Right lobe of liver (tissue), 6 donors: ENCODE results near the gene RBKS. TPM values are rescaled to one million over a fixed set of nuclear protein-coding genes. Genes with fewer than 3 reads are reported as not detected.

Source experiments
- ATAC-seq, 4 donors: fragments of 200-7000 bp; cut with Tn5 transposase; one replicate each; pipeline ENCODE4 v1.9.1; 2020; ENCODE audit warnings: mild to moderate bottlenecking in 4 of 4, moderate library complexity in 4 of 4
- DNase-seq, 3 donors: peaks; one replicate each; pipeline ENCODE4 v3.0.0-alpha.2; 2020
- H3K27ac ChIP-seq, 3 donors: fragments of 200-600 bp; one replicate each; pipeline ENCODE4 v1.8.0; 2022
- H3K27me3 ChIP-seq, 2 donors: fragments of 200-600 bp; one replicate each; pipeline ENCODE4 v1.8.0; 2022
- H3K36me3 ChIP-seq, 4 donors: fragments of 200-600 bp; sonication (generic) in 1 of 4; one replicate each; pipeline versions ENCODE4 v1.5.1 to v1.8.0; 2017 to 2022; ENCODE audit warnings: control low read depth in 1 of 4
- H3K4me1 ChIP-seq, 4 donors: fragments of 200-600 bp; sonication (generic) in 1 of 4; one replicate each; pipeline versions ENCODE4 v1.5.1 to v1.8.0; 2017 to 2022; ENCODE audit warnings: control low read depth in 1 of 4
- H3K4me3 ChIP-seq, 3 donors: fragments of 200-600 bp; one replicate each; pipeline ENCODE4 v1.8.0; 2022
- H3K9me3 ChIP-seq, 4 donors: fragments of 200-600 bp; sonication (generic) in 1 of 4; one replicate each; pipeline versions ENCODE4 v1.5.1 to v1.8.0; 2017 to 2022; ENCODE audit warnings: control low read depth in 1 of 4
- POLR2A ChIP-seq: fragments of 450-650 bp; IDR thresholded peaks from one replicate; pipeline ENCODE4 v1.6.1; 2017; ENCODE audit warnings: antibody characterized with exemption, mild to moderate bottlenecking
- WGBS: methylation state at CpG from one replicate; pipeline ENCODE4 v1.1.6; 2018; ENCODE audit warnings: low coverage, low lambda C conversion rate; ENCODE audit not compliant: insufficient coverage; ENCODE audit errors: missing lambda C conversion rate; 5-methylcytosine and 5-hydroxymethylcytosine counted together
- intact Hi-C, 2 donors: fragments of 100-400 bp; cut with DNase I; formaldehyde crosslinking; loops; one replicate each; pipeline versions ENCODE4 v1.11.2 to v1.14.1; 2022
- total RNA-seq, 6 experiments: library from RNA; depleted of rRNA in 2 of 6; stranded (reverse); fragments of >200 nt in 2 of 6; fragmentation: NEBNext Ultra II Directional in 3 of 6; extraction: Animal tissue kit (Norgen Biotek cat#: 25700) in 3 of 6; gene quantifications; one replicate each; pipeline versions ENCODE4 v1.1.0 to v1.2.4, GENCODE V29; 2016 to 2023
- TF ChIP-seq, protein P1 (sequence below), 4 donors: fragments of 200-600 bp in 3 of 4; fragments of 450-650 bp in 1 of 4; IDR thresholded peaks; one replicate each; pipeline versions ENCODE4 v1.5.1 to v1.8.0; 2016 to 2022; ENCODE audit warnings: antibody characterized with exemption in 4 of 4, mild to moderate bottlenecking in 2 of 4
- donor health status: DM: no; HTN: yes; CAD: no.
- donor health status: DM: no; HTN: no; CAD: no.
- donor health status: DM: no; HTN: no; CAD: no.
- donor health status: DM: no; HTN: yes; CAD: no.
- donor health status: DM: no; HTN: yes; CAD: no.

The RBKS gene
- total RNA-seq, 6 experiments from 2014 or later: 13.5 to 18.6 (median 16.0) TPM

DNA sequence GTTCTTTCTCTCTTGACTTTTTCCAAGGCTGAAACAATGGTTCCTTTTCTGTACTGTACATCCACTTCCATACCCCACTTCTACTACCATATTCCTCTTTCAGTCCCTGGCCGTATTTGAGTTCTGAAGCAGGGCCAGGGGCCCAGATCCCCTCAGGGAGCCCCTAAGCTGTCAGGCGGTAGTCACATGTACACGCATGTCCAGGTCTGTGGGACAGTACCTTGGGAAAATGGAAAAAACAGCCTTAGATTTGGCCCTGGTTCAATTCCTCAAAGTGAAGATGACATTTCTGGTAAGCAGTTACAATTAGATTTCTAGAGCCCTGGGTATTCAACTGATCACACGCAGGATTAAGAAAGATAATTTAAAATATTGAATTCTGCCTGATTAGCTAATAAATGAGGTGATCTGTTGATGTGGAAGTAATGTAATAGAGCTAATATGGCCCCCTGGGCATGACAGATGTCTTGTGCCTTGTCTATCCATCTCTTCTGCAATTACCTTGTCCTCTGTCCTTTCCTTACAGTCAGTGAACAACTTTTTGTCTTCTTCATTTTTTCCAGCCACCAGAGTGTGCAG is 74.2 kb downstream of the RBKS start:
- no peaks in the 10 kb centered on the region for H3K4me1 ChIP-seq
- no peaks in the 10 kb centered on the region for H3K9me3 ChIP-seq
- 84% methylated on average over 4 of the region's 4 CpGs for WGBS
- no peak overlapping the region for H3K27ac ChIP-seq
- intact Hi-C loops: no loop called here
- TF ChIP-seq, protein P1, sequence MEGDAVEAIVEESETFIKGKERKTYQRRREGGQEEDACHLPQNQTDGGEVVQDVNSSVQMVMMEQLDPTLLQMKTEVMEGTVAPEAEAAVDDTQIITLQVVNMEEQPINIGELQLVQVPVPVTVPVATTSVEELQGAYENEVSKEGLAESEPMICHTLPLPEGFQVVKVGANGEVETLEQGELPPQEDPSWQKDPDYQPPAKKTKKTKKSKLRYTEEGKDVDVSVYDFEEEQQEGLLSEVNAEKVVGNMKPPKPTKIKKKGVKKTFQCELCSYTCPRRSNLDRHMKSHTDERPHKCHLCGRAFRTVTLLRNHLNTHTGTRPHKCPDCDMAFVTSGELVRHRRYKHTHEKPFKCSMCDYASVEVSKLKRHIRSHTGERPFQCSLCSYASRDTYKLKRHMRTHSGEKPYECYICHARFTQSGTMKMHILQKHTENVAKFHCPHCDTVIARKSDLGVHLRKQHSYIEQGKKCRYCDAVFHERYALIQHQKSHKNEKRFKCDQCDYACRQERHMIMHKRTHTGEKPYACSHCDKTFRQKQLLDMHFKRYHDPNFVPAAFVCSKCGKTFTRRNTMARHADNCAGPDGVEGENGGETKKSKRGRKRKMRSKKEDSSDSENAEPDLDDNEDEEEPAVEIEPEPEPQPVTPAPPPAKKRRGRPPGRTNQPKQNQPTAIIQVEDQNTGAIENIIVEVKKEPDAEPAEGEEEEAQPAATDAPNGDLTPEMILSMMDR (IDR thresholded peaks at IDR 0.05): no peak
- no peak for TF ChIP-seq POLR2A
- ATAC-seq (no peak), DNase-seq (no peak)
- no peaks in the 10 kb centered on the region for H3K36me3 ChIP-seq
- no peak overlapping the region for H3K4me3 ChIP-seq
- no peaks in the 10 kb centered on the region for H3K27me3 ChIP-seq

DNA sequence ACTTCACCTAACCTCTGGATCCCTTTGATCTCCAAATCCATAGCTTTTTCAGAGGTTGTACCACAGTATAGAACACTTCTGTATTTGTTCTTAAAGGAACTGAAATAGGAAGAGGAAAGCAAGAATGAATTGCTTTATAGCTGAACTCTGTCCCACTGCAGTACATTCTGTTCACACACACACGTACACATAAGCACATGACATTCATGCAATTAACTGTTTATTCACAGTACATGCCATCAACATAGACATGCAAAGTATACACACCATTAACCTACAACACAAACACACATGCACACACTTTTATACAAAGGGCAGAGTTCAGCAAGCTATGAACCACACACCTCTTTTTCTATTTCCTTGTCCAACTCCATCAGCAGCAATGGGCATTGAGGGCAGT is 75.4 kb downstream of the RBKS start:
- DNase-seq: no peak
- Histone ChIP-seq H3K9me3 (no peaks in the 10 kb centered on the region), H3K4me3 (no peak overlapping the region), H3K27ac (no peak overlapping the region), H3K4me1 (no peaks in the 10 kb centered on the region), H3K36me3 (no peaks in the 10 kb centered on the region), H3K27me3 (no peaks in the 10 kb centered on the region)
- WGBS: 50% methylated on average over 1 of the region's 1 CpG
- TF ChIP-seq, protein P1 (IDR thresholded peaks at IDR 0.05): no peak
- no peak for TF ChIP-seq POLR2A
- intact Hi-C loops: no loop called here
- no peak for ATAC-seq

DNA sequence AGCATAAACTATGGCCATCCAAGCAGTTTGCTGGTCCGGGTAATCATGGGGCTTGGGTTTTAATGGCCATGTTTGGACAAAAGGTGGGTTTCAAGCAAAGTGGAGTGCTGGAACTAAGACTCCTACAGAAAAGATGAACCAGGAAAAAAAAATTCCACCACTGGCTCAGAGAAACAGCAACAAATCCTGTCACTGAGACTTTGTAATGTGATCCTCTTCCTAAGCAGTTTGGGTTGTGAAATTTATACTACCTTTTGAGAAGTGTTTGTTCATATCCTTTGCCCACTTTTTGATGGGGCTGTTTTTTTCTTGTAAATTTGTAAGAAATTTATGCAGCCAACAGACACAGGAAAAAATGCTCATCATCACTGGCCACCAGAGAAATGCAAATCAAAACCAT is 78.4 kb downstream of the RBKS start:
- 100% methylated on average over 1 of the region's 1 CpG for WGBS
- intact Hi-C loops: no loop called here

DNA sequence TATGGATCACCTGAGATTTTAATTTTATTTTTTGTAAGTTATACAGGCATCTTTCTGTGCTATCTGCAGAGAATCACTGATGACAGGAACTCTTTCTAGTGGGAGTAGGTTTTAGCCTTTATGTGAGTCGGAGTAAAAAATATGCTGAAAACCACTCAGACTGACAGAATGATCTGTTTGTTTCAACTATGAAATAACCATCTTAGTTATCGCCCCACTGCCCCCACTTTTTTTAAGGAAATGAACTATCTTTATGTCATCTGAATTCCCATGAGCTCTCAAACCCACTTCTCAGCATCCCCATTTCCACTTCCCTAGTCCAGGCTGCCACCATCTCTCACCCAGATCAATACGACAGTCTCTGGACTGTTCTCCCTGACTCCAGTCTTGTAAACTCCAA is 79.7 kb downstream of the RBKS start:
- H3K4me3 ChIP-seq: no peak overlapping the region
- H3K9me3 ChIP-seq: no peaks in the 10 kb centered on the region
- no peak for ATAC-seq
- H3K4me1 ChIP-seq: no peaks in the 10 kb centered on the region
- no peaks in the 10 kb centered on the region for H3K27me3 ChIP-seq
- 85% methylated on average over 3 of the region's 3 CpGs for WGBS
- H3K27ac ChIP-seq: no peak overlapping the region
- no peak for DNase-seq
- no peaks in the 10 kb centered on the region for H3K36me3 ChIP-seq
- intact Hi-C loops: no loop called here
- TF ChIP-seq POLR2A: no peak
- TF ChIP-seq, protein P1 (IDR thresholded peaks at IDR 0.05): no peak

More for the DNA sequence above, 78.4 kb downstream of the RBKS start:
- no peaks in the 10 kb centered on the region for H3K27me3 ChIP-seq
- H3K36me3 ChIP-seq: no peaks in the 10 kb centered on the region
- H3K9me3 ChIP-seq: no peaks in the 10 kb centered on the region
- DNase-seq (no peak), ATAC-seq (no peak)
- no peak overlapping the region for H3K4me3 ChIP-seq
- no peak for TF ChIP-seq POLR2A
- TF ChIP-seq, protein P1 (IDR thresholded peaks at IDR 0.05): no peak
- no peaks in the 10 kb centered on the region for H3K4me1 ChIP-seq
- H3K27ac ChIP-seq: no peak overlapping the region

DNA sequence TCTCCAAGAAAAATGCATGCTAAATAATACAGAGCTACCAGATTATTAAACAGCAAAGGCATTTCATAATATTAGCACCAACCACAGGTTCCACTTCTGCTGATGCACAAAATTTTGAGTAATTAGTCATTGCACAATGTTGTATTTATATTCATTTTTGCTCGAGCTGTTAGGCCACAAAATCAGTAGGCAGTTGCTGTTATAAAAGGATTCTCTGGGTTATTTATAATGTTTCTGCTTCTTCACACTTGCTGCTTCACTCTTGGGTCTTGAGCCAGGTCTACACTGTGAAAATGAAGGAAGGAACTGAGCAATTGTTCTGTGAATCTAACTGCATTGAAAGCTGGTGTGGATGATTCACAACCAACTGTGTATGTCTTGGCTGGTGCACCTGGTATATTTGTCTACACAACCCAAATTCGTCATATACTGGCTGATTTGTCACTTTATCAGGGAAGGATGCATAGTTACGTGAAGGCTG is 80.4 kb downstream of the RBKS start:
- no peaks in the 10 kb centered on the region for H3K4me1 ChIP-seq
- no peaks in the 10 kb centered on the region for H3K36me3 ChIP-seq
- DNase-seq: no peak
- H3K27ac ChIP-seq: no peak overlapping the region
- H3K27me3 ChIP-seq: no peaks in the 10 kb centered on the region
- no peak overlapping the region for H3K4me3 ChIP-seq
- no peaks in the 10 kb centered on the region for H3K9me3 ChIP-seq
- TF ChIP-seq, protein P1 (IDR thresholded peaks at IDR 0.05): no peak
- TF ChIP-seq POLR2A: no peak
- WGBS: 31% methylated on average over 3 of the region's 3 CpGs
- intact Hi-C loops: no loop called here
- ATAC-seq: no peak
